Jurkat, Clone E6-1 (cell line): ENCODE measurements around the gene GINS1. TPM values are rescaled to one million over a fixed set of nuclear protein-coding genes. Genes with fewer than 3 reads are reported as not detected.

Experiments used
- DNase-seq: peaks from one replicate; pipeline ENCODE4 v3.0.0-alpha.2; 2011; ENCODE audit warnings: low read depth, low spot score
- H3K4me3 ChIP-seq: 2 replicates; pipeline ENCODE4 v1.5.1; 2011; ENCODE audit warnings: mild to moderate bottlenecking, low read length, control low read depth, moderate library complexity
- polyA plus RNA-seq: library from polyadenylated mRNA; unstranded; fragments of >200 nt; gene quantifications from one replicate; pipeline ENCODE4 v1.2.1, GENCODE V29; 2012; ENCODE audit warnings: missing spikeins; ENCODE audit not compliant: insufficient read length, insufficient read depth

Gene GINS1
- polyA plus RNA-seq: 26.4 TPM

DNA sequence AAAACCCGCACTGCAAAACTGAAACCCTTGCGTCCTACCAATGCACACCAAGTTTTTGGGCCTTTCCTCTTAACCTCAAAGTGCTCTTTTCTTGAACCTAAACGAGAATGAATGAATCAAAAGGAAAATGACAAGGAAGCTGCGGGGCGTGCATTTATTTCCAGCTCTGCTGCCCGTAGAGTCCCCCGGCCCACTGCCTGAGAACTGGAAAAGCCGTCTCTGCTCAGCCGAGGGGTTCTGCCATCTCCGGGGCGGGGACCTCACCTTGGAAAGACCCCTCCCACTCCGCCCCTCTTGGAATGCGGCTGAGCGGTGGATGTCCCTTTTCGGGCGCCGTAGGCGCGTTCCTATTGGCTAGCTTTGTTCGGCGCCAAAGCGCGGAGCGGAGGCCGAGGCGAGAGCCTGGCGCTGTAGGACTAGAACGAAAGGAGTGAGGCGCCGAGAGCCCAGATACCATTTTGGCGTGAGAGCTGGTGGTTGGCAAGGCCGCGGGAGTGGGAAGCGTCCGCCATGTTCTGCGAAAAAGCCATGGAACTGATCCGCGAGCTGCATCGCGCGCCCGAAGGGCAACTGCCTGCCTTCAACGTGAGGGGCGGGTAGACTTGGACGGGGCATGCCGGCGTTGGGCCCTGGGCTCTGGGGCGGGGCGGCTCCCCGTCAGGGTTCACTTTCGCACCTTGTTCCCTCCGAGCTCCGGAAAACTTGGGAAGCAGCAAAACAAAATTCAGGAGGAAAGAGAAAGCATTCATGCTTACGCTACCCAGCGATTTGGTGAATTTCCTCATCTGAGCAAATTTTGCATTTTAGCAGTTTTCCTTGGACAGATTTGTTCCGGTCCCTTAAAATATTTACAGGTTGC lies at the start of gene GINS1:
GINS1 (plus strand) TSS at position 363 of the 859 bp plus-strand sequence; CDS start at position 511, 148 bp downstream.
- H3K4me3 ChIP-seq: peak within 1 kb of the TSS; percentile 69
- DNase-seq: peak; percentile 93

- DNase-seq: no peak
- no peak overlapping the region for H3K4me3 ChIP-seq
Measured at GRCh38 chr20:25360631-25361286, 46.7 kb upstream of the GINS1 start.

- no peak for DNase-seq
- no peak overlapping the region for H3K4me3 ChIP-seq
Measured at GRCh38 chr20:25361287-25361683, 46.2 kb upstream of the GINS1 start.

GRCh38 chr20:25364180-25364788 lies 43.2 kb upstream of the GINS1 start:
- no peak for DNase-seq
- H3K4me3 ChIP-seq: no peak overlapping the region

DNA sequence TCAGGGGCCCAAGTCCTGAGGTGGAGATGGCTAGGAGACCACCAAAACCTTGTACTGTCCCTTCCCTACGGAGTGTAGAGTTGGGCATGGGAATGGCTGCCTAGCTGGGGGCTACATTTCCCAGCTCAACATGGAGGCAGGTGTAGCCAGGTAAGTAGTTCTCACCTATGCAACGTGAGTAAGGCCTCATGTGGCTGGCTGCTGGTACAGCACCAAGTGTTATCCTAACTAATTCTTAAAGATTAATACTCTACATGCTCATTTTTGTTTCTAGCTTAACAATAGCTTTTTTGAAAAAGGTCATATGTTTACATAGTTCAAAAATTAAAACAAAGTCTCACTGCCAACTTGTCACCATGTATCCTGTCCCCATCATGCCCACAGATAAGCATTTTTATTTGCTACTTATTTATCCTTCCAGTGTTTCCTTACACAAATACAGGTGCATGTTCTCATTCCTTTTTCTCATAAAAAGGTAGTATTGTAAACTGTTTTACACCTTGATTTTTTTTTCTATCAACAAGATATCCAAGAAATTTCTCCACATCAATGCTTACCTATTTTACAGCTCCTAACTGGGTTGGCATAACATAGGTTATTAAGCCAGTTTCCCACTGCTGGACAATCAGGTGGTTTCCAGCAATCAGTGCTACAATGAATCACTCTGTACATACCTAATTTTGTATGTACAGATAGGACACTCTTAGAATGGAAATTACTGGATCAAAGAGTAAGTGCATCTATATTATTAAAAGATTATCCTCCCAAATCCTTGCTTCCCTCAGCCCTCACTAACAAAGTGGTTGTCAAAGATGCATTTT lies 42.4 kb upstream of the GINS1 start:
- DNase-seq: no peak
- H3K4me3 ChIP-seq: no peak overlapping the region

GRCh38 chr20:25368526-25368925 lies 38.9 kb upstream of the GINS1 start:
- no peak for DNase-seq
- no peak overlapping the region for H3K4me3 ChIP-seq

GRCh38 chr20:25368976-25369375 lies 38.5 kb upstream of the GINS1 start:
- DNase-seq: no peak
- H3K4me3 ChIP-seq: no peak overlapping the region

DNA sequence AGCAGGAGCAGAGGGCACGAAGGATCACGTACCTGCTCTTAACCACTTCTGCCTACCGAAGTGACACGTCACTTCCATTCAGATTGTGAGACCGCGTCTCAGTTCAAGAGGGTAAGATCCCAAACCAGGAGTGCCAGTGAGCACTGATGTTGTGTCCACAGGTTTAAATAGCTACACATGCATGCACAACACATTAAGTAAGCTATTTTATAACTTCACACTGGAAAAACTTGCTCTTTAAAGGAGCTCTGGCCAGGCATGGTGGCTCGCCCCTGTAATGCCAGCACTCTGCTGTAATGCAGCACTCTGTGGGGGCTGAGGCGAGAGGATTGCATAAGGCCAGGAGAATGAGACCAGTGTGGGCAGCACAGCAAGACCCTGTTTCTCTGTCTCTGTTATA lies 37.9 kb upstream of the GINS1 start:
- DNase-seq: no peak
- H3K4me3 ChIP-seq: no peak overlapping the region

DNA sequence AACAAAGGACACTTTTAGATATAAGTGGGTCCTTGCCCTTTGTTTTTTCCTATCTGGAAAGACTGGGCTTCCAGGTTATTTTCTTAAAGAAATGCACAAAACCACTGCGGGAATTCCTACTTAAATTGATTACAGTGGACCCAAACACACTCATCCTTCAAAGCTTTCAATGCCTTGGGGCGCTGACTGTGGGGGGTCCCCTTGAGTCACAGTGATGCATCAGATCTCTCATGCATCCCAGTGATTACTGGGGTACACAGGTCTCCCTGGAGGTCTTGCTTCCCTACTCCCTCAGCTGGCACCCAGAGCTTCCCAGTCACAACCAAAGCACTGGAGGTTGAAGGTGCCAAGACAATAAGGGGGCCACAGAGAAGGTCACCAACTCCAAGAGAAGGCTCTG lies 37.5 kb upstream of the GINS1 start:
- no peak for DNase-seq
- no peak overlapping the region for H3K4me3 ChIP-seq

DNA sequence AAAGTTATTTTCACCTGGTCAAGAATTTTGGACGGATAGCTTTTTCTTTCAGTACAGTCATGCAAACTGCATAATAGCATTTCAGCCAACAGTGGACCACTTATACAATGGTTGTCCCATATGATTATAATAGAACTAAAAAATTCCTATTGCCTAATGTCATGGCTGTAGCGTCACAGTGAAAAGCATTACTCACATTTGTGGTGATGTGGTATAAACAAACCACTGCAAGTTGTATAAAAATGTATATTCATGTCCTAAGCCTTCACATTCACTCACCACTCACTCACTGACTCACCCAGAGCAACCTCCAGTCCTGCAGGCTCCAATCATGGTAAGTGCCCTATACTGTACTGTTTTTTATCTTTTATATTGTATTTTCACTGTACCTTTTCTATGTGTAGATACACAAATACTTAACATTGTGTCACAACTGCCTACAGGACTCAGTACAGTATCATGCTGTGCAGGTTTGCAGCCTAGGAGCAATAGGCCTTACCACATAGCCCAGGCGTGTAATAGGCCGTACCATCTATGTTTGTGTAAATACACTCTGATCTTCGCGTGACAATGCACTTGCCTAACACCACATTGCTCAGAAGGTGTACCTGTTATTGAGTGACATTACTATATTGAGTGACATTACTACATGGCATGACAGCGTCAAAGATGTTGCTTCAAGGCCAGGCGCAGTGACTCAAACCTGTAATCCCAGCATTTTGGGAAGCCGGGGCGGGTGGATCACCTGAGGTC lies 34.7 kb upstream of the GINS1 start:
- DNase-seq: no peak
- H3K4me3 ChIP-seq: no peak overlapping the region

GRCh38 chr20:25374842-25375241 lies 32.6 kb upstream of the GINS1 start:
- DNase-seq: no peak
- H3K4me3 ChIP-seq: no peak overlapping the region

GRCh38 chr20:25376236-25376635 lies 31.2 kb upstream of the GINS1 start:
- no peak overlapping the region for H3K4me3 ChIP-seq
- no peak for DNase-seq

GRCh38 chr20:25376886-25377285 lies 30.6 kb upstream of the GINS1 start:
- no peak for DNase-seq
- H3K4me3 ChIP-seq: no peak overlapping the region

DNA sequence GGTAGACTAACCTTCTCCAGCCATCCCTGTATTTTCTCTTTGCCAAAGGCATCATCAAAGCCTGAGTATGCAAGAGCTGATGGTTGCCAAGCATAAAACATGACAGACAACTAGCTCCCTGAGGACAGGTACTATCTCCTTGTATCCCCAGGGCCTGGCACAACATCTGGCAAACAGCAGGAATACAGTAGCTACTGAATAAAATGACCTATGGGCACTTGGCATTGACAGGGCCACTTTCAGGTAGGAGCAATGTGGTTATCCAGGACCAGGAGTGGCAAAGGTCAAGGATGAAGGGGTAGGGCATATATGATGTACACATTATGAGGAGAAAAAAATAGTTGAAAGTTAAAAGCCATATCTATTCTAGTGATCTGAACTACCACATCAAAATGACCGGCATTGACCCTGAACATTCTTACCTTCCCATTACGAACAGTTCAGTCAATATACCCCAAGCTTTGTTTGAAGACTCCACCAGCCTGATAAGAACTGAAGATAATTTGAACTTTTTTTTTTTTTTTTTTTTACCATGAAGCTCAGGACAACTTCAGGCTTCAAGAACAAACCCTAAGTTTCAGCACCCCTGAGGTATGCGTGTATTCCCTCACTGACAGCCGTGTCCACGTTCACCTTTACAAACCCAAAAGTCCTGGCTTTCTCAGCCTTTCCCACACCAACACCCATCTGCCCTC lies 29.1 kb upstream of the GINS1 start:
- H3K4me3 ChIP-seq: no peak overlapping the region
- DNase-seq: no peak

DNA sequence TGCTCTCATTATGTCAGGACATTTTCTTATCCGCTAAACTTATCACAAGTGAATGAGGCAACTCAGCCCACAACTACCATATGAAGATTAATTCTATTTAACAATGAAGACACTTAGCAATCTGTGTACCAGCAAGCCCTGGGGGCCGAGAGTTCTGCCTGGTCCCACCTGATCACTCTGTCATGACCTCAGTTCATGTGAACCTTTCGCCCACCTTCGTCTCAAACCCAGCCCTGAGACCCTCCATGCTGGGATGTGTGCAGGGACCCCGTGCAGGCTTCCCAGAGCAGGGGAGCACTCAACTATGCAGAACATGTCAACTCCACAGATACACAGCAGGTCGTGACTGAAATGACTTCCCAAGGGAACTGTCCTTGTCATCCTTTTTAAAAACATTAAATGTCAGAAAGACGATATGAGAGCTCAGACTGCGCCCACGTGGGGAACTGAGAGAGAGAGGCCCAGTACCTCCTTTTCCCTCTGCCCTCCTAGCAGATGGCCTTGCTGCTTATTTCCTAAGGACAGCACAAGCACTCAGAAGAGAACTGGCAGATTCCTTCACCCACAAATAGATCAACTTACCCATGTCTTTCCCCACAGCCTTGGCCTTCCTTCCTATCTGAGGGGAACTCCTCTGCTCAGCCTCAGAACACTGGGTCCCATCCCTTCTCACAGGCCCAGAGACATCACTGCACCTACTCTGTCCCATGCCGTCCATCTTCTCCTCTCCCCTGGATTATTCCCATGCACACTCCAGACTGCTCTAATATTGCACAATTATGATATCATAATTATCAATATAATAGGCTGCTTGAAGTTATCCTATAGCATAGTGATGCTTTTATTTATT lies 28.4 kb upstream of the GINS1 start:
- no peak overlapping the region for H3K4me3 ChIP-seq
- no peak for DNase-seq

DNA sequence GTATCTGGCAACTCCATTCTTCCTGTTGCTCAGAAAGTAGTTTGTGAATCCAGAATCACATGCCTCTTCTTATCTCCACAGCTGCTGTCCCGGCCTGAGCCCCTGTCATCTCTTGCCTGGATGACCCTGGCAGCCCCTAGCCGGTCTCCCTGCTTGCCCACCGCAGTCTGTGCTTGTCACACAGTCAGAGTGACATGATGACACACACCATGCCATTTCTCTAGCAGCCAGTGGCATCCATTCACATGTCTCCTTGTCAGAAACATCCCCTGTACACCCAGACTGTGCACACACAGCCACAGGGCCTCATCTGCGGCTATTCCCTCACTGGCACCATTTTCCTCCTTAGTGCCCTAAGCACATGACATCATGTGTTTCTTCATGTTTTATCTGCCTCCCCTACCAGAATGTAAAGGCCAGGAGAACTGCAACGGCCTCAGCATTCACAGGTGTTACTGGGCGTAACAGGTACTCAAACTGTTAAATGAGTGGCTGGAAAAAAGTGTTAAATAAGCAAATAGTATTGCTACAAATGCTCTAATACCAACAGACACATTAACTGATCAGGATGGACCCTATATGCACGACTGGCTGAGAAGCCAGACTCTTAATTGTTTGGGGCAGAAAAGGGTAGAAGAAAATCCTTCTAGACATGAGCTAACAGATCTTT lies 26.4 kb upstream of the GINS1 start:
- no peak for DNase-seq
- no peak overlapping the region for H3K4me3 ChIP-seq
